ENCODE results near the gene TMUB1.
A peak's percentile ranks its signal among the peaks of the same experiment; 100 is the strongest.

Gene TMUB1

DNA sequence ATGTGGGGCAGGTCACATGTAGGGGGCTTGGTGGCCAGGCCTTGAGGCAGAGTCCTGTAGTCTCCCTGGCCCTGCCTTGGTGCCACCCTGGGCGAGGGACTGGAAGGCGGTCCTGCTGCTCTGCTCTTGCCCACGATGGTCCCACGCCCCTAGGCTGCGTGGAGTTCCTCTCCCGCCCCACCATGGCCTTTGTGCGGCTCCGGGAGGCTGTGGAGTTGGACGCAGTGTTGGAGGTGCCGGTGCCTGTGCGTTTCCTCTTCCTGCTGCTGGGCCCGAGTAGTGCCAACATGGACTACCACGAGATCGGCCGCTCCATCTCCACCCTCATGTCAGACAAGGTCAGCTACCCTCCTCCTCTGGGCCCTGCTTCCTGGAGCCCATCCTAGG lies 12.7 kb downstream of the TMUB1 start:
- DNase-seq (ENCODE audit: low read depth in 2 of 2), result no peak

DNA sequence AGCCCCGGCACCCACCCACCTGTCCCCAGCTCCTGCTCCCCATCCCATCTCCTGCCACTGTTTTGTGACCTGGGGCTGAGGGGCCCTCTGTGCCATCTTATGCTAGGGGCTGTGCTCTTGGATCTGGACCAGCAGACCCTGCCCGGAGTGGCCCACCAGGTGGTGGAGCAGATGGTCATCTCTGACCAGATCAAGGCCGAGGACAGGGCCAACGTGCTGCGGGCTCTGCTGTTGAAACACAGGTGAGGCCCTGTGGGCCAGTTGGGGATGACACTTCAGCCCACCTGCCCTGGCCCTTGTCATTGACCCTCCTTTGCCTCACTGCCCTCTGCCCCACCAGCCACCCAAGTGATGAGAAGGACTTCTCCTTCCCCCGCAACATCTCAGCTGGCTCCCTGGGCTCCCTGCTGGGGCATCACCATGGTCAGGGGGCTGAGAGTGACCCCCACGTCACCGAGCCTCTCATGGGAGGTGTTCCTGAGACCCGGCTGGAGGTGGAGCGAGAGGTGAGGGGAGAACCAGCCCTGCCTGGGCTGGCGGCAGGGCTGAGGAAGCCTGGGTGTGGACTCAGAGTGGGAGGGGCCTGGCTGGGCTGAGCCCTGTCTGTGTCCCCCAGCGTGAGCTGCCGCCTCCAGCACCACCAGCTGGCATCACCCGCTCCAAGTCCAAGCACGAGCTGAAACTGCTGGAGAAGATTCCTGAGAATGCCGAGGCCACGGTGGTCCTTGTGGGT lies 13.3 kb downstream of the TMUB1 start:
- no peak for DNase-seq (ENCODE audit: low read depth in 2 of 2)

DNA sequence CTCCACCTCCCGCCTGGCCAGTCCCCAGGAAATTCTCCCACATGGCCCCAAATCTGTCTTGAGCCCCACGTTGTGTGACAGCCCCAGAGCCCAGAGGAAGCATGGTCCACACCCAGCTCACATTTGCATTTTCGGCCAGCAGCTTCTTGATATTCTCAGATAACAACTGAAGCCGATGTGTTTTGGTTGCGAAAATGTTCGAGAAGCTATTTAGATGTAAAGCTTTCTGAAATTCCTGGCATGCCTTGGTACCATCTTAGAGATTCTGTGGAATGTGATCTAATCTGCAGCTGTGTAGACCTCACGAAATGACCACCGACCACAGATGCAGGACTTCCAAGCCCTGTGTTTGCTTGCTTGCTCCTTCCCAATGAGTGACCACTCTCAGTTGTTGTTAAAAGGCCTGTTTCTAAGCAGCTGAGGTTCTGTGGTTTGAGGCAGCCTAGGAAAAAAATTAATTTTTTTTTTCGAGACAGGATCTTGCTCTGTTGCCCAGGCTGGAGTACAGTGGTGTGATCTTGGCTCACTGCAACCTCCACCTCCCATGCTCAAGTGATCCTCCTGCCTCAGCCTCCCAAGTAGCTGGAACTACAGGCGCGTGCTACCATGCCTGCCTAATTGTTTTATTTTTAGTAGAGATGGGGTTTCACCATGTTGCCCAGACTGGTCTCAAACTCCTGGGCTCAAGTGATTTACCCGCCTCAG lies 15.1 kb downstream of the TMUB1 start:
- no peak for DNase-seq (ENCODE audit: low read depth in 2 of 2)

DNA sequence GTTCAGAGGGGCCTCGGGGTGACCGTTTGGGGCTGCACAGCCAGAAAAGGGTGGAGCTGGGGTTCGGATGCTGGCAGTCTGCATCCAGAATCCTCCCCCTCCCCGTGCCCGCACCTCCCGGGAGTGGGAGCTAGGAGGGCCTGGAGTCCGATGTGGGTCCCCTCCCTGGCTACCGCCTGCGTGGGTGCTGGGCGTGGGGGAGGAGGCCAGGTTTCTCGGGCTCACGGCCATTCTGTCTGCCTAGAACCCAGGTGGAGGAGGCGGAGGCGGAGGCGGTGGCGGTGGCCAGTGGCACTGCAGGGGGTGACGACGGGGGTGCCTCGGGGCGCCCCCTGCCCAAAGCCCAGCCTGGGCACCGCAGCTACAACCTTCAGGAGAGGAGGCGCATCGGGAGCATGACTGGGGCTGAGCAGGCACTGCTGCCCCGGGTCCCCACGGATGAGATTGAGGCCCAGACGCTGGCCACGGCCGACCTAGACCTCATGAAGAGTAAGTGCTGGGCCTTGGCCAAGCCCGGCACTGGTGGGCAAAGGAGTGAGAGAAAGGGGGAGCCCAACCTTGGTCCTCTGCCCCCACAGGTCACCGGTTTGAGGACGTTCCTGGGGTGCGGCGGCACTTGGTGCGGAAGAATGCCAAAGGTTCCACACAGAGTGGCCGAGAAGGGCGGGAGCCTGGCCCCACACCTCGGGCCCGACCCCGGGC lies 16.9 kb downstream of the TMUB1 start:
- DNase-seq (ENCODE audit: low read depth in 2 of 2), result no peak

DNA sequence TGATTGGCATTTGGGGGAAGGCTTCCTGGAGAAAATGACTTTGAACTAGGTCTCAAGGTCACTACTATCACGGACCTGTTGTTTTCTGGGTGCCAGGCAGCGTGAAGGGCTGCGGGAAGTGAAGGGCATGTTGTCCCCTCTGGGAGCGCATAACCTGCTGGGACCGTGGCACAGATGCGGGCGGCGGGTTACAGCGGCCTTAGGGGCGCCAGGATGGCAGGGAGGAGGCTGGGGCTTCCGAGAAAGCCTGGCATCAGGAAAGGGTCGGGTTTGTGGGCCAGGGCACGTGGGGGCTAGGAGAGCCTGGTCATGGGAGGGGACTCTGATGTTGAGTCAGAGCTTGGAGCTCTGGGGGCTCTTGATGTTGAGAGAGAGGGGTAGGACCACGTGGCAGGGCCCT lies 17.8 kb downstream of the TMUB1 start:
- DNase-seq (ENCODE audit: low read depth in 2 of 2), result no peak

DNA sequence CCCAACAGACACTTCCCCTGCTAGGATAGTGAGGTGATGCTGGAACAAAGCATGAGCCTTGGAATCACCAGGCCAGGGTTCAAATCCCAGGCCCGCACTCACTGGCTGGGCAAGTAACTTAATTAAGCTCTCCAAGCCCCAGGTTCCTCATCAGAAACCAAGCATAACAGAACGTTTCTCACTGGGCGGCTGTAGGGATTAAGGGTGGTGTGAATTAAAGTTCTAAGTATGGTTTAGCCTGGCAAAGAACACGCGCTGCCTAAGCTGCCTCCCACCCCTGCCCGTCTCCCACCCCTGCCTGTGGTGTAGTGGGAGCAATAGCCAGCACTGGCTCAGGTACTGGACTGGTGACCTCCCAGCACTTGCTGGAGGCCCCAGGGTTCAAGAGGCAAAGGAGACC lies 18.3 kb downstream of the TMUB1 start:
- DNase-seq (ENCODE audit: low read depth in 2 of 2), result no peak

DNA sequence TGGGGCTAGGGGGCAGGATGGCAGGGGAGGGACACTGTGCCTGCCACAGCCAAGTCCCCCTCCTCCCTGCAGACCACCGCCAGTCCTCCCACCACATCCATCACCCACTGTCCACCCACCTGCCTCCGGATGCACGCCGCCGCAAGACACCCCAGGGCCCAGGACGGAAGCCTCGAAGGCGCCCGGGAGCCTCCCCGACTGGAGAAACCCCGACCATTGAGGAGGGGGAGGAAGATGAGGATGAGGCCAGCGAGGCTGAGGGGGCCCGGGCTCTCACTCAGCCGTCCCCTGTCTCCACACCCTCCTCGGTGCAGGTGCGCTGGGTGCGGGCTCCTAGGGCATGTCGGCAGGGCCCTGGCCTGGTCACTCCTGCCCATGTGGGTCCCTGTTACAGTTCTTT lies 18.8 kb downstream of the TMUB1 start:
- no peak for DNase-seq (ENCODE audit: low read depth in 2 of 2)

DNA sequence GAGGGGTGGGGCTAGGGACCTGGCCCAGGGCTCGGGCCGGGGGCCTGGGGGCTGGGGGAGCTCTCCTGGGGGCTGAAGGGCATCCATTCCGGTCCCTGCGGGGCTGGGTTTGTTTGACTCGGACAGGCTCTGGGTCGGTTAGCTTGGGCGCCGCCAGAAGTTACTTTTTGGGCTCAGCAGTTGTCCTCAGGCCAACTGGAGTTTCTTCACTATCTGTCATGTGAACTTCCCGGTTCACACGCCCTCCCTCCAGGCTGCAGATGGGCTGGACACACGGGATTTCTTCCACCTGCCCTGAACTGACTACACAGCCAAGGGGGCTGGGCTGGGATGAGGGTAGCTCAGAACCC lies 20.1 kb downstream of the TMUB1 start:
- DNase-seq (ENCODE audit: low read depth in 2 of 2), result no peak

DNA sequence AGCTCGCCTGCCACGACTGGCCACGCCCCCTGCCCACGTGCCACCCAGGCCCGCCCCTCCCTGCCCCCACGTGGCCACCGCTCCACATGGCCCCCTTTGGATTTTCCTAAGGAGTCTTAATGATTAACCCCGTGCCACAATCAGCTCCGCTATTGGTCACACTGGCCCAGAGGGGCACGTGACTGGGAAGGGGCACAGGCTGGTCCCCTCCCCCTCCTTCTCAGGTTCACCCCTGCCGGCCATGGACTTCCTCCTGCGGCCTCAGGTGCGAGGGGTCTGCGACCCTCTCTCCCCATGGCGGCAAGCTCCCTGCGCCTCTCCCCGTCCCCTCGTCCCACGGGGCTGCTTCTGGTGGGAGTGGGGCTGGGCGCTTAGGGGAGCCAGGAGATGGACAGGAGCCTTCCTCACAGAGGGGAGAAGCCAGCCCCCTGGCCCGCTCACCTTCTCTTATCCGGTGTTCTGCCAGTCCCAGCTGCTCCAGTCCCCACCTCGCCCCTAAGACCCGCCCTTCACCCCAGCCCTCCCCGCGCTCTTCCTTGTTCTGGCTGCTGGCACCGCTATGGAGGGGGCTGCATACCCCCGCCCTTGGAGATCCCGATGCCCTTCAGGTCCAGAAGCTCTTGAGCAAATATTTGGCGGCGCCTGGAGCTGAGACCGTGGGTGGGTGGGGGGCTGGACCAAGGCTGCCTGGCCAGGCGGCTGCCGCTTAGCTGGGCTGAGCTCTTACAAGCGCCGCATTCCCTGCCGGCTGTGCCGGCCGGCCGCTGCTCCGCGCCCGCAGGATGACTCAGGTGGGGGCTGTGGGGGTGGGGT lies 20.7 kb downstream of the TMUB1 start:
- no peak for DNase-seq (ENCODE audit: low read depth in 2 of 2)

DNA sequence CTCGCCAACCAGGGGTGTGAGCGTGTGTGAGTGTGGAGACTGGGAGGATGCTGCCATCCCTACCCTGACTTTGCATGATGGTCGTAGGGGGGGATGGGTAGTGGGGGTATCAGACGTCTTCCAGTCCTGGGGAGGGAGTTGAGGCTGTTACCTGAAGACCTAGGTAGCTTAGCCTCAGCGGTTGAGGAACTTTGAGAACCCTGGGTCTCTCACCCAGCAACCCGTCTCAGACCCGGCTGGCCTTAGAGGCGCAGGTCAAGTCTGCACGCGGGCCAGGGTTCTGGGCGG lies 21.2 kb downstream of the TMUB1 start:
- DNase-seq (ENCODE audit: low read depth in 2 of 2), result no peak

DNA sequence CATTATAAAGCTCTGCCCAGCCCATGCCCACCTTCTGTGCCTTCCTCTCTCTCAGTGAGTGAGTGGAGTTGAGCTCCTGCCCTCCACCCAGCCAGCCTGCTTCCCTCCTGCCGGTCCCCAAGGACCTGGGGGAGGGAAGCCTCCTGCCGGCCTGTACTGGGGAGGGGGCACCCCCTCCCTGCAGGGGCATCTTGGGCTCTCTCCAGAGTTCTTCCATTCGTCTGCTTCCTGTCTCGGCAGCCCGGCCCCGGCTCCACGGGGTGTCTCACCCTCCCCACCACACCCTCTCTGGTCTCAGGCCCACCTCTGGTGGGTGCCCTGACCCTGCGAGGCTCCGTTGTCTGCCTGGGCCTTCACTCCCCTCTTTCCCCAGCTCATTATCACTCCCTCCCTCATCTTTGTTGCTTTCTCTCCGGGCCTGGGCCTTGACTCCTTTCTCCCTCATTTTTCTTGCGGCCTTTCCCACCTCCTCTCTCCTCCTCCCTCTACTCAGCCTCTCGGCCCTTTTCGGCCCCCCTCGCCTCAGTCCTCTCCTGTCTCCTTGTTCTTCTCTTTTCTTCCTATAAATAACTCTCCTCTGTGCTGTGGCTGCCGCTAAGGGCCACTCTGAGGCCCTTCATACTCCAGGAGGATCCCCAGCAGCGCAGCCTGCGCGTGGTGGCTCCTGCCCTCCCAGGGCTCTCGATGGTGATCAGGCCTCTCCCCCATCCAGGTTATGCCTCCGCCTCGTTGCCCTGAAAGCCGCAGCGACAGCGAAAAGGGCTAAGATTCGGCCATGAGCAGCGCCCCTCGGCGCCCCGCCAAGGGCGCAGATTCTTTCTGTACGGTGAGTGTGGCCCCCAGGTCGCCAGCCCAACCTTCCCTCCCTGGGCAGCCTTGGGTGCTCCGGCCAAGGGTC lies 21.8 kb downstream of the TMUB1 start:
- no peak for DNase-seq (ENCODE audit: low read depth in 2 of 2)

DNA sequence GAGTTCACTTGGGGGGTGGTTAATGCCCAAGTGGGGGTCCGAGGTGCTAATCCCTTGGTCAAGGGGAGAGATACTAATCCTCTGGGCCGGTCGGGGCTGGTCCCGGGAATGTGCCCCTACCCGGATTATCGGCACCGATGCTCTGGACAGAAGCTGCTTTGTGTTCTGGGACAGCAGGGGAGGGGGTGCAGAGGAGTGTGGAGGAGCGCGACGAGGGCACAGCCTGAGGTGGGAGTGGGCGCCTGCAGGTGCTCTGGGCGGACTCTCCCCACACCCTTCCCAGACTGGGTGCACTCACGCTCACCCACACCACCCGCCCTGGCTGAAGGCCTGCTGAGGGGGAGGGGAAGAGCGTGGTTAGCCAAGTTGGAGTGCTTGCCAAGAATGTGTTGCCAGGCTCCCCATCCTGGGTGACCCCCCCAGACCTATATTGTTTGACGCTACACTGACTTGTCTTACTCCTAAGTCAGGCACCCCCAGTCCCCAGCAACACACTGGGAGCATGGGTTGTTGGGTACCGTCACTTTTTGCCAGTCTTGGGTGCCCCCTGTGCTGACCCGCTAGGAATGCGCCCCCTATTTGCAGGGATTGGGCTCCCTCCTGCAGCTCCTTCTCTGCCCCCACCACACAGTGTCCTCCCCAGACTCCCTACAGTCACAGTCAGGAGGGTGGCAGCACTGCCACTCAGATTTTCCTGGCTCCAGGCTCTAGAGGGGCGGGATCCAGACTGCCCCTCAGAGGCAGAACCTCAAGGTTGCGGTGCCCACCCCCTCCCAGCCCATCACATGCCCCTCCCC lies 22.7 kb downstream of the TMUB1 start:
- no peak for DNase-seq (ENCODE audit: low read depth in 2 of 2)

DNA sequence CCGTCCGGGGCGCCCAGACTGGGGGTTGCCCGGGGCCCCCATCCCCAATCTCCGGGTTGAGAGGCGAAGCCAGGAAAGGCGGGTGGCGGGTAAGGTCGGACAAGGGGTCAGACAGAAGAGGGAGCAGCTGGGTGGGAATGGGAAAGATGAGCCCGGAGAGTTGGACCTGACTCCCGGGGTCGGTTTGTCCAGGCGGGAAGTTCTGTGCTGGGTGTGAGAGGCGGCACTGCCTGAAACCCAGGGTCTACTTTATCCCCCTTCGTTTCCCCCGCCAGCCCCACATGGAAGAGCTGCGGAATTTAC lies 23.2 kb downstream of the TMUB1 start:
- no peak for DNase-seq (ENCODE audit: low read depth in 2 of 2)

DNA sequence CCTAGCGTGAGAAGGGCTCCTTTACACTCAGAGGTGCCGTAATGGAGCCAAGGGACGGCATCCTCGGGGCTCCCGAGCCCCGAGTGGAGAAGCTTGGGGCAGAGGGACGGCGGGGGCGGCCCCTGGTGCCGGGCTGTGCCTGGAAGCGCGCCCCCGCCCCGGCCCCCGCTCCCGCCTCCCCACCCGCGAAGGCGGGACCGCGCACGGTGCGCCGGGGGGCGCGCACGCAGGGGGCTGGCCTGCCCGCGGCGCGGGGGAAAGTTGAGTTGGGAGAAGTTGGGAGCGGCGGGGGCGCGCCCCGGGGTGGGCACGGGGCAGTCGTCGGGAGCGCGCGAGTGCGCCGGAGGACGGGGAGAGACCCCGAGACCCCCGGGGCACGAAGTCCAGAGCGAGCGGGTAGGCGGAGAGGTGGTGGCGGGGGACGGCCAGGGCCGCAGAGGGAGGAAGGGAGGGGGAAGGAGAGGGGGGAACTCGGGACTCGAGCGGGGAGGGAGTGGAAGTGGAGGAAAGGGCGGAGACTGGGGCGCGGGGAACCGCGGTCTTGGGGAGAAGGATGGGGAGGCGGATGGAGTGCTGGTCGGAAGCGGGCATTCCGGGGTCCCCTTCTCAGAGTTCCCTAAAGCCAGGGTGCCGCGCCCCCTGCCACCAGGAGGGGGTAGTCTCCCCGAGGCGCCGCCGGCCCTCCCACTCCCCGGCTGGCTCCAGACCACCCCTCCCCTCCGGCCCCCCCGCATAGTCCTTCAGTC lies 23.8 kb downstream of the TMUB1 start, which contains the start of gene SLC4A2:
SLC4A2 (plus strand) TSS at position 223 of the 746 bp plus-strand sequence. CDS start 2,399 bp downstream, outside the sequence.
- DNase-seq (ENCODE audit: low read depth in 2 of 2), result peak; percentile 50 to 63

DNA sequence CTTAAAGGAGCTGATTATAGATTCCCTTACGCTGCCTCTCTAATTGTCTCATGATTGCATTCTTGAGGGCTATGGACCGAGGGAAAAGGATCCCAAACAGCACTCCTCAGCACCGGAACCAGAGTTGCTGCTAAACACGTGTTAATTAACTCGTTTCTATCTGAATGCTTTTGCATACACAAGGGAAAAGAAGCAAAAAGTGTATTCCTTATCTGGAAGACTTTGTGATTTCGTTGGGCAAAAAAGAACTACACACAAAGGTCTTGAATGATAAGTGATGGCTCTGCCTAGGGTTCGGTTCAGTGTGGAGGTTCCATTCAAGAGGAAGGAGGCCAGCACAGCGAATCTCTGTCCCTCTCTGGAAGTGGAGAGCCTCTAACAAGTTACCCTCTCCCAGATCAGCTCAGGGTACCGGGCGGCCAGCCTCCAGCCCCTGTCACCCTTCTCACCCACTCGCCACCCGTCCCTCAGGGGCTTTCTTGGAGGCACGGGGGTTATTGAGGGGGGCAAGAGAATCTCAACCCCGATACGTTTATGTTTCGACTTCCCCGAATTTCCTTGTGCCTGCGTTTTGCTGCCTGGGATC lies 24.4 kb downstream of the TMUB1 start:
- DNase-seq (ENCODE audit: low read depth in 2 of 2), result no peak

DNA sequence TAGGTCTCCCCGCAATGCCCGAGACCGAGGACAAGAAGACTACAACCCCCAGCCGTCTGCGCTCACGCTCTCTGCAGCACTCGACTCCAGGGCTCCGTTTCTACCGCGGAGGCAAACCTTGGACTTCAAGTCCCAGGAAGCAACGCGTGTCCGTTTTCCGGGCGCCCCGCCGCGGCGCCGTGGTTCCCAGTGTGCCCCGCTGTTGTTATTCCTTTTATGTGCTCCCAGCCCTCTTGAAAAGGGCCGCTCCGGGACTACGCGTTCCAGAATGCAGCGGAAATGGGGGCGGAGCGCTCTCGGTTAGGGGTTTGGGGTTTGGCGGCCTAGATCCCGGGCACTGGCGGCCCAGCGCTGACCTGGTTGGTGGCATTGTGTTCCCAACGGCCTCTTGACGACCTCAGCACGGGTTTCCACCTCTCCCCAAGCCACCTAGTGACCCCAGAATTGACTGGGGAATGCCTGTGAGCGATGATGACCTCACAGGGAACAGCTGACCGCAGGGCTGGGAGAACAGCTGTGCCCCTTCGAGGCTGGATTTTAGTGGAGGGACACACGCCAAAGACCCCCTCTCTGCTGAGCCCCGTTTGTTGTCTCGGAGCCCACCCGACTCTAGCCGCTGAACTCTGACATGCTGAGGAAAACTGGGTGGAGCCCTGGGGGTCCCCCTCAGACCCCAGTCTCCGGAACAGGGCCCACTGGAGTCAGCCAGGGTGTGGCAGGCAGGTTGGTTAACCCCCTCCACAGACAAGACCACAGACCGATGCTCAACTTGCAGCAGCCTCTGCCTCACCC lies 25.1 kb downstream of the TMUB1 start:
- DNase-seq (ENCODE audit: low read depth in 2 of 2), result peak; percentile 93 to 94

DNA sequence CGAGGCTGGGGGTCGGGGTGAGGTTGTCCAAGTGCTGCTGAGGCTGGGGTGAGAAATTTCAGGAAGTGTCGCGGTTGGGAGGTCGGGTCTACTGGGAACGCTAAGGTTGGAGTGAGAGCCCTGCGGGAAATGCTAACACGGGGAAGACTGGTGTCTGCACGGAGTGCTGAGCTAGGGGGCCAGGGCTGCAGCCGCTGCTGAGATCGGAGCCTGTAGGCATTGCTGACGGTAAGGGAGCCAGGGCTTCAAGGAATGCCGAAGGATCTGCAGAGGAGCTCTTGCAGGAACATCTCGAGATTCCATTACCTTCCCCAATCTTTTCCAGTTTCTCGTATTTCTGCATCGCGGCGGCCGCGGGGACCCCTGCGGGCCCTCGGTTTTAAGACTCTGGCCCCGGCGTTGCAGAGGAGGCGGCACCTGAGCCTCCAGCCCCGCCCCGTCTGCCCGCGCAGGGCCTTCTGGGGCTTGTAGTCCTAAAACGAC lies 25.7 kb downstream of the TMUB1 start, which contains the start of gene CDK5:
CDK5 (minus strand) TSS at position 392 of the 483 bp plus-strand sequence; CDS start at position 343, 49 bp downstream.
- no peak for DNase-seq (ENCODE audit: low read depth in 2 of 2)
